ENCODE measurements around the gene ROMO1.
"Not testable (repeated sequence)": the region's sequence is repeated elsewhere in the genome, so short reads cannot be mapped to it uniquely, and the experiment has no call there.

Gene ROMO1

GRCh38 chr20:35674921-35675320, 24.3 kb upstream of the ROMO1 start:
- Histone ChIP-seq H3K27me3 (replicated peaks in 2 of 5; ENCODE audit: control insufficient read depth in 4 of 5, insufficient read depth in 5 of 5, low read length in 4 of 5) (no peaks in the 10 kb centered on the region), H3K4me1 (ENCODE audit: control extremely low read depth in 1 of 4, control insufficient read depth in 4 of 4, insufficient read depth in 4 of 4, low read length in 3 of 4) (no peaks in the 10 kb centered on the region), H3K27ac (ENCODE audit: insufficient read depth in 1 of 2, low read depth in 1 of 2, low read length in 2 of 2, poor library complexity in 1 of 2, severe bottlenecking in 2 of 2) (no peak overlapping the region), H3K9me3 (ENCODE audit: control extremely low read depth in 1 of 5, control insufficient read depth in 4 of 5, insufficient read depth in 2 of 5, low read depth in 1 of 5, low read length in 4 of 5) (no peaks in the 10 kb centered on the region), H3K36me3 (ENCODE audit: control insufficient read depth in 4 of 4, insufficient read depth in 4 of 4, low read length in 3 of 4) (peaks cover 6 to 31% (median 26%) of the 10 kb centered on the region in 4 experiments), H3K4me3 (ENCODE audit: control insufficient read depth in 1 of 7, extremely low read depth in 1 of 7, insufficient read depth in 4 of 7, low read depth in 2 of 7, low read length in 6 of 7) (no peak overlapping the region)
- CTCF ChIA-PET = interaction anchor here (0.8 to 1.1 kb wide), 2 partner anchors 11 to 74 kb away, joined by 3 to 5 read pairs; no protein-coding TSS in a partner anchor
- no CpG with 5 or more reads among the region's 8 CpGs for WGBS (ENCODE audit: insufficient coverage)
- DNase-seq = no peak
- POLR2A ChIA-PET = no interaction called here

DNA sequence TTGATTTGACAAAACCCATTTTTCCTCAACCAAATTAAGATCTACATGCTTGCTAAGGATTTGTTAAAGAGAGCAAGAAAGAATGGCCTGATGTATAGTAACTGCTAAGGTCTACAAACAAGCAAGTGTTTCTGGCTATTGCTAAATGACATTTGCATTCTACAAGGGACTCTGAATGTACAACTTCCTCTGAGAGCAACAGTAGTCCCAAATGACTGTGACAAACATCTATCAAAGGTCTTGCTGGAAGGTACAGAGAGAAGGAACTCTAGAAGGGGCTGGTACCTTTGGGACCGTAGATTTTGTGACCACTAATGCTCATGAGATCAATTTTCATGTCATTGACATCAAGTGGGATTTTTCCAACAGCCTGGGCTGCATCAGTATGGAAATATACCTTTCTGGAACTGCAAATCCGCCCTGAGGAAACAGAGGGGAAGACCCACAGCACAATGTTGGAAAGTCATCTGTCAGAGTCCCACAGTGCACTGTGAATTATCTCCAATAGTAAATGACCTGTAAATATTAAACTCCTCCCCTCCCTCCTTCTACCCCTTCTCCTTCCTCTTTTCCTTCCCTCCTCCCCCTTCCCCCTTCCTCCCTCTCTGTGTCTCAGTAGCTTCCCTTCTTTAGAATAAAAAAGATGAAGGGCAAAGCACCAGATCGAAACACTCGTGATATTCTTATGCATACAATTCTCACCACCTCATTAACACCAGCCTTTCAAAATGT, 18.6 kb upstream of the ROMO1 start:
- peak; percentile 26 to 63 (median 59) for DNase-seq
- POLR2A ChIA-PET = interaction anchor here (0.6 to 1.0 kb wide), 3 partner anchors 17 to 48 kb away, joined by 3 to 4 read pairs (median 3); no protein-coding TSS in a partner anchor
- Histone ChIP-seq H3K4me1 (ENCODE audit: control extremely low read depth in 1 of 4, control insufficient read depth in 4 of 4, insufficient read depth in 4 of 4, low read length in 3 of 4) (peaks cover 4 to 11% (median 7%) of the 10 kb centered on the region in 4 experiments), H3K27ac (ENCODE audit: insufficient read depth in 1 of 2, low read depth in 1 of 2, low read length in 2 of 2, poor library complexity in 1 of 2, severe bottlenecking in 2 of 2) (no peak overlapping the region), H3K27me3 (replicated peaks in 2 of 5; ENCODE audit: control insufficient read depth in 4 of 5, insufficient read depth in 5 of 5, low read length in 4 of 5) (no peaks in the 10 kb centered on the region), H3K9me3 (ENCODE audit: control extremely low read depth in 1 of 5, control insufficient read depth in 4 of 5, insufficient read depth in 2 of 5, low read depth in 1 of 5, low read length in 4 of 5) (no peaks in the 10 kb centered on the region), H3K36me3 (ENCODE audit: control insufficient read depth in 4 of 4, insufficient read depth in 4 of 4, low read length in 3 of 4) (peaks cover 0 to 3% (median 0%) of the 10 kb centered on the region in 4 experiments), H3K4me3 (ENCODE audit: control insufficient read depth in 1 of 7, extremely low read depth in 1 of 7, insufficient read depth in 4 of 7, low read depth in 2 of 7, low read length in 6 of 7) (peak overlapping the region in 1 of 7 experiments; percentile 28)
- CTCF ChIA-PET = interaction anchor here (1.1 kb wide), 1 partner anchor 61 kb away, joined by 3 read pairs; no protein-coding TSS in a partner anchor
- WGBS (ENCODE audit: insufficient coverage) = 44% methylated on average over 1 of the region's 4 CpGs

- Histone ChIP-seq H3K27me3 (replicated peaks in 2 of 5; ENCODE audit: control insufficient read depth in 4 of 5, insufficient read depth in 5 of 5, low read length in 4 of 5) (no peaks in the 10 kb centered on the region), H3K27ac (ENCODE audit: insufficient read depth in 1 of 2, low read depth in 1 of 2, low read length in 2 of 2, poor library complexity in 1 of 2, severe bottlenecking in 2 of 2) (no peak overlapping the region), H3K36me3 (ENCODE audit: control insufficient read depth in 4 of 4, insufficient read depth in 4 of 4, low read length in 3 of 4) (peaks cover 1 to 3% (median 2%) of the 10 kb centered on the region in 4 experiments), H3K4me1 (ENCODE audit: control extremely low read depth in 1 of 4, control insufficient read depth in 4 of 4, insufficient read depth in 4 of 4, low read length in 3 of 4) (peaks cover 4 to 11% (median 7%) of the 10 kb centered on the region in 4 experiments), H3K4me3 (ENCODE audit: control insufficient read depth in 1 of 7, extremely low read depth in 1 of 7, insufficient read depth in 4 of 7, low read depth in 2 of 7, low read length in 6 of 7) (no peak overlapping the region), H3K9me3 (ENCODE audit: control extremely low read depth in 1 of 5, control insufficient read depth in 4 of 5, insufficient read depth in 2 of 5, low read depth in 1 of 5, low read length in 4 of 5) (peaks cover 0 to 2% (median 0%) of the 10 kb centered on the region in 5 experiments)
- CTCF ChIA-PET = interaction anchor here (1.1 kb wide), 1 partner anchor 62 kb away, joined by 3 read pairs; no protein-coding TSS in a partner anchor
- no peak for DNase-seq
- 100% methylated on average over 1 of the region's 1 CpG for WGBS (ENCODE audit: insufficient coverage)
- POLR2A ChIA-PET = no interaction called here
Observed at GRCh38 chr20:35681960-35682359, 17.2 kb upstream of the ROMO1 start.

- H3K4me1 ChIP-seq (ENCODE audit: control extremely low read depth in 1 of 4, control insufficient read depth in 4 of 4, insufficient read depth in 4 of 4, low read length in 3 of 4); H3K27me3 ChIP-seq (replicated peaks in 2 of 5; ENCODE audit: control insufficient read depth in 4 of 5, insufficient read depth in 5 of 5, low read length in 4 of 5); DNase-seq; H3K27ac ChIP-seq (ENCODE audit: insufficient read depth in 1 of 2, low read depth in 1 of 2, low read length in 2 of 2, poor library complexity in 1 of 2, severe bottlenecking in 2 of 2); H3K9me3 ChIP-seq (ENCODE audit: control extremely low read depth in 1 of 5, control insufficient read depth in 4 of 5, insufficient read depth in 2 of 5, low read depth in 1 of 5, low read length in 4 of 5); H3K4me3 ChIP-seq (ENCODE audit: control insufficient read depth in 1 of 7, extremely low read depth in 1 of 7, insufficient read depth in 4 of 7, low read depth in 2 of 7, low read length in 6 of 7); POLR2A ChIA-PET: not testable (repeated sequence)
- CTCF ChIA-PET = interaction anchor here (0.7 to 1.0 kb wide), 3 partner anchors 8 to 222 kb away, joined by 3 to 4 read pairs (median 3); no protein-coding TSS in a partner anchor
- WGBS (ENCODE audit: insufficient coverage) = 100% methylated on average over 1 of the region's 9 CpGs
- H3K36me3 ChIP-seq (ENCODE audit: control insufficient read depth in 4 of 4, insufficient read depth in 4 of 4, low read length in 3 of 4) = peaks cover 7 to 26% (median 15%) of the 10 kb centered on the region in 4 experiments
Observed at GRCh38 chr20:35685368-35685767, 13.8 kb upstream of the ROMO1 start.

DNA sequence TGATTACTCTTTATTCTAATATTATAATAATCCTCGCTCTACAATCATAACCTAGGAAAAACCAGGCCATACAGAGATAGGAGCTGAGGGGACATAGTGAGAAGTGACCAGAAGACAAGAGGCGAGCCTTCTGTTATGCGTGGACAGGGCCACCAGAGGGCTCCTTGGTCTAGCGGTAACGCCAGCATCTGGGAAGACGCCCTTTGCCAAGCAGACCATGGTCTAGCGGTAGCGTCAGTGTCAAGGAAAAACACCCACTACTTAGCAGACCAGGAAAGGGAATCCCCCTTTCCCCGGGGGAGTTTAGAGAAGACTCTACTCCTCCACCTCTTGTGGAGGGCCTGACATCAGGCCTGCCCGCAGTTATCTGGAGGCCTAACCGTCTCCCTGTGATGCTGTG, 12.3 kb upstream of the ROMO1 start:
- H3K4me3 ChIP-seq (ENCODE audit: control insufficient read depth in 1 of 7, extremely low read depth in 1 of 7, insufficient read depth in 4 of 7, low read depth in 2 of 7, low read length in 6 of 7); H3K4me1 ChIP-seq (ENCODE audit: control extremely low read depth in 1 of 4, control insufficient read depth in 4 of 4, insufficient read depth in 4 of 4, low read length in 3 of 4); H3K27me3 ChIP-seq (replicated peaks in 2 of 5; ENCODE audit: control insufficient read depth in 4 of 5, insufficient read depth in 5 of 5, low read length in 4 of 5); H3K27ac ChIP-seq (ENCODE audit: insufficient read depth in 1 of 2, low read depth in 1 of 2, low read length in 2 of 2, poor library complexity in 1 of 2, severe bottlenecking in 2 of 2); POLR2A ChIA-PET; H3K9me3 ChIP-seq (ENCODE audit: control extremely low read depth in 1 of 5, control insufficient read depth in 4 of 5, insufficient read depth in 2 of 5, low read depth in 1 of 5, low read length in 4 of 5); DNase-seq; CTCF ChIA-PET: not testable (repeated sequence)
- WGBS (ENCODE audit: insufficient coverage) = 97% methylated on average over 8 of the region's 11 CpGs
- peaks cover 7 to 28% (median 17%) of the 10 kb centered on the region in 4 experiments for H3K36me3 ChIP-seq (ENCODE audit: control insufficient read depth in 4 of 4, insufficient read depth in 4 of 4, low read length in 3 of 4)

- POLR2A ChIA-PET = no interaction called here
- Histone ChIP-seq H3K36me3 (ENCODE audit: control insufficient read depth in 4 of 4, insufficient read depth in 4 of 4, low read length in 3 of 4) (peaks cover 11 to 33% (median 17%) of the 10 kb centered on the region in 4 experiments), H3K4me1 (ENCODE audit: control extremely low read depth in 1 of 4, control insufficient read depth in 4 of 4, insufficient read depth in 4 of 4, low read length in 3 of 4) (no peaks in the 10 kb centered on the region), H3K27me3 (replicated peaks in 2 of 5; ENCODE audit: control insufficient read depth in 4 of 5, insufficient read depth in 5 of 5, low read length in 4 of 5) (no peaks in the 10 kb centered on the region), H3K4me3 (ENCODE audit: control insufficient read depth in 1 of 7, extremely low read depth in 1 of 7, insufficient read depth in 4 of 7, low read depth in 2 of 7, low read length in 6 of 7) (no peak overlapping the region), H3K9me3 (ENCODE audit: control extremely low read depth in 1 of 5, control insufficient read depth in 4 of 5, insufficient read depth in 2 of 5, low read depth in 1 of 5, low read length in 4 of 5) (peaks cover 0 to 5% (median 0%) of the 10 kb centered on the region in 5 experiments), H3K27ac (ENCODE audit: insufficient read depth in 1 of 2, low read depth in 1 of 2, low read length in 2 of 2, poor library complexity in 1 of 2, severe bottlenecking in 2 of 2) (no peak overlapping the region)
- WGBS (ENCODE audit: insufficient coverage) = 96% methylated on average over 3 of the region's 4 CpGs
- no peak for DNase-seq
- CTCF ChIA-PET = interaction anchor here (1.0 kb wide), 1 partner anchor 26 kb away, joined by 4 read pairs; the partner anchor contains the start of genes CPNE1 and RBM12
Observed at GRCh38 chr20:35690265-35690664, 8.9 kb upstream of the ROMO1 start.

- ChIA-PET POLR2A (no interaction called here), CTCF (no interaction called here)
- no peak for DNase-seq
- Histone ChIP-seq H3K4me1 (ENCODE audit: control extremely low read depth in 1 of 4, control insufficient read depth in 4 of 4, insufficient read depth in 4 of 4, low read length in 3 of 4) (peaks cover 10 to 23% (median 20%) of the 10 kb centered on the region in 4 experiments), H3K27ac (ENCODE audit: insufficient read depth in 1 of 2, low read depth in 1 of 2, low read length in 2 of 2, poor library complexity in 1 of 2, severe bottlenecking in 2 of 2) (no peak overlapping the region), H3K9me3 (ENCODE audit: control extremely low read depth in 1 of 5, control insufficient read depth in 4 of 5, insufficient read depth in 2 of 5, low read depth in 1 of 5, low read length in 4 of 5) (no peaks in the 10 kb centered on the region), H3K4me3 (ENCODE audit: control insufficient read depth in 1 of 7, extremely low read depth in 1 of 7, insufficient read depth in 4 of 7, low read depth in 2 of 7, low read length in 6 of 7) (no peak overlapping the region), H3K27me3 (replicated peaks in 2 of 5; ENCODE audit: control insufficient read depth in 4 of 5, insufficient read depth in 5 of 5, low read length in 4 of 5) (no peaks in the 10 kb centered on the region), H3K36me3 (ENCODE audit: control insufficient read depth in 4 of 4, insufficient read depth in 4 of 4, low read length in 3 of 4) (peaks cover 3 to 16% (median 9%) of the 10 kb centered on the region in 4 experiments)
- WGBS (ENCODE audit: insufficient coverage) = 93% methylated on average over 2 of the region's 2 CpGs
Observed at GRCh38 chr20:35695245-35695749, 3.9 kb upstream of the ROMO1 start.
